ENCODE results near the gene RFT1. TPM values are rescaled to one million over a fixed set of nuclear protein-coding genes. Genes with fewer than 3 reads are reported as not detected.

Gene RFT1
- total RNA-seq, 1 donor from 2014 or later: 21.3 TPM

GRCh38 chr3:53150247-53151085, 20.2 kb upstream of the RFT1 start:
- peak; percentile 88 for DNase-seq (ENCODE audit: low spot score)

DNA sequence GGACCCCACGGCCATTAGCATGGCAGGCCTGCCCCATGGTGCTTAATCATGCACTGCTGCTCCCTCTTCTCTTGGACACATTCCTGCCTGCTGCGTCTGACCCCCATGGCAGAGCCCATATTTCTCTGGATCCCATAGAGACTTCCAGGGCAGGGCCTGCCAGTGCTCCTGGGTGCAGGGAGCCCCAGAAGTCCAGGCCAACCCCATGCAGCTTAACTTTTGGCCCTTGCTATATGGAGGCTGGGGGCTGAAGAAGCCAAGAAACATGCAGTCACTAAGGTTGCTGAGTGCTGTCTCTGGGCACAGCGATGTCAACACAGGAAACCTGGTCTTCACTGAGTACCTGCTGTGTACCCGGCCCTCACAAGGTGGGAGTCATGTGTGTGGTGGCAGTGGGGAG, 19.5 kb upstream of the RFT1 start:
- DNase-seq (ENCODE audit: low spot score): no peak

DNA sequence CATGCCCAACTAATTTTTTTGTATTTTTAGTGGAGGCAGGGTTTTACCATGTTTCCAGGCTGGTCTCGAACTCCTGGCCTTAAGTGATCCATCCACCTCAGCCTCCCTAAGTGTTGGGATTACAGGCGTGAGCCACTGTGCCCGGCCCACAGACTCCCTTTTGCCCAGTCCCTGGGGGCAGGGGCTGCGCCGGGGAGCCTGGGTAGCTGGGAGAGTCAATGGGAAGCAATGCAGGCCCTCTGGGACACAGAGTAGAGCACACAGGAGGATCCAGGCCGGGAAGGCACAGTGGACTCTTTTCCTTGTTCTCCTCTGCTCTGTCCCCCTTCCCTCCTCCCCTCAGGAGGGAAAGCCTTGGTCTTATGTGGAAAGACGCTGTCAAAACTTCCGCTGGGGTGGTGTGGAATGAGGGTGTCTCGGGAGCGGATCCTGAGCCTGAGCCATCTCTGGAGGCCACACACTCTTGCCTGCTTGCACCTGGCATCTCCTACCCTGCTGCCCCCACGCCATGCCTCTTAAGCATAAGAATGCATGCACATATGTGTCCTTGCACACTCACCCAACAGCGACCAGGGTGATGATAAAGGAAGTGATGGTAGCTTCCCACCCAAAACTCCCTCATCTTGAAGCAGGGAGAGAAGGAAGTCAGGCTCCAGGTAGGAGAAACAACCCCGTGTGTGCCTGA, 18.9 kb upstream of the RFT1 start:
- DNase-seq (ENCODE audit: low spot score): no peak

DNA sequence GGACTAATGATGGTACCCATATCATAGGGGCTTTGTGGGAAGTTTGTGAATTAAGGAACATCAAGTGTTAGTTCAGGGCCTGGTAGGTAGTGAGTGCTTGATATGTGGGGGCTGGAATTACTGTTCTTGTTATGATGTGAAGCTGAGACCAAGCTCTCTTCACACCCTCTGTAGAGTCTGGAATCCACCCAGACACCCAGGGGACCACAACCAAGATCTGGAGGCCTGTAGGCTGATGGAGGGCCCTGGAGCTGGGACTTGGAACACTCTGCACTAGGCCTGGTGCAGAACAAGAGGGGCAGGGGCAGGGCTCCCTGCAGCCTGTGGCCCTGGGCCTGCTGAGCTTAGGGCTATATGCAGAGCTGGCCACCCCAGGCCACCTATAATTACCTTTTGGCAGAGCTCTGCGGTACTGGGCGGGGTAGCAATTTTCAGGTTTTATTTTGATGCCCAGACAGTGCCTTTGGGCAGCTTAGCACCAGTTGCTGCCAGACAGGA, 17.7 kb upstream of the RFT1 start:
- no peak for DNase-seq (ENCODE audit: low spot score)

- DNase-seq (ENCODE audit: low spot score): no peak
Measured at GRCh38 chr3:53147151-53147902, 17.1 kb upstream of the RFT1 start.

DNA sequence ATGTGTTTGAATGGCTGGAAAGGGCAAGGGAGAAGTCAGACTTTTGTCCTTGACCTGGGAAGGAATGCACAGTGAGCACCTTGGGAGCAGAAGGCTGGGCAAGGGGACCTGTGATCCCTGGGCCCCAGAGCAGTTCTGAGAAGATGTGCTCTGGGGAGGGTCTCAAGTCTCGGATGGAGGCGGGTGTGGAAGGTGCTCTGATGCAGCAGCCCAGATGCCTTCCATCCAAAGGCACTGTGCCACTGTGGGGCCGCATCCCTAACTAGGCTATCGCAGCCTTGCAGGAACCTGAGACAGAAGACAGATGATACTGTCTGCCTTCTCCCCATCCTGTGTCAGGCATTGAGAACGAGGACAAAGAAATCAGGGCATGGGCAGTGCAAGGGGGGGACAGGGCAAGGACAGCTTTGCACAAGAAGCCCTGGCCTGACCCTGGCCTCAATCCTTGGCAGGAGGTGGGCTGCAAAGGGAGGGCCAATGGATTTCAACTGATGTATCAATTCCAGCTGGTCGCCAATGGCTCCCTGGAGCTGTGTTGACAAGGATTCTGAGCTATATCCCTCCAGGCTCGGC, 16.2 kb upstream of the RFT1 start:
- no peak for DNase-seq (ENCODE audit: low spot score)

- no peak for DNase-seq (ENCODE audit: low spot score)
Measured at GRCh38 chr3:53145713-53146080, 15.5 kb upstream of the RFT1 start.

DNA sequence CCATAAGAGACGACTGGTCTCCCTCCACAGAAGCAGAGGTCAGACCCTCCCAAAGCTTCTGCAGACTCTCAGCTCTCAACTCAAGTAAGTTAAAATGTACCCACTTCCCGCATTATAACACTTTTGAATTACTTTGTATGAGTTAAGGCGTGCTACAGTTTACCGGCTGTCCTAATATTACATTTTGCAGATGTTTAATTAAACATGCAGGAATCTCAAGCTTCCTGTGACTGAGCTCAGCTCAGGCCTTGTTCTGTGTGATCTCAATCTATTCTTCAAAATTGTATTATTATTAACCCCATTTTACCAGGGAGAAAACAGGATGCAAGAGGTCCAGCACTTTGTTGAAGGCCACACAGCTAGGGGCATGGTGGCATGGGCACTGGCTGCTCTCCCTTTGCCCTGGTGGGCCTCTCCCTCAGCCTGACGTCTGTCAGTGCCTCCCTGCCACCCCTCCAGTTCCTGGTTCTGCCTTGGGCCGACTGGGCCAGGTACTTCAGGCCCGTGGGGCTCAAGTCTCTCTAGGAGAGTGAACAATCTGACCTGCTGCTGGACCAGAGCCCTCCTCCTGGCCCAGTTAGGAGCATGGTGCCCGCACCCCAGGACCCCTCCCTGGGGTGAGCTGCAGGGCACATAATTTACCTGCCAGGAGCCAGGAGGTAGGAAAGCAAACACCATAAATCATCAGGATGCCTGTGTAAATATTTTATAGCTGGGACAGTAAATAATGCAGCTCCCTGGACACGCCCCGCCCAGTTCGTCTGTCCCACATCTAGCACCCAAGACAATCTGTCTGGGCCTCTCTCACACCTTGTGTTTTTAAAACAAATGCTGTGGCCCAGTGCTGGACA, 14.9 kb upstream of the RFT1 start:
- peak; percentile 51 for DNase-seq (ENCODE audit: low spot score)

- DNase-seq (ENCODE audit: low spot score): no peak
Measured at GRCh38 chr3:53144446-53144845, 14.2 kb upstream of the RFT1 start.

DNA sequence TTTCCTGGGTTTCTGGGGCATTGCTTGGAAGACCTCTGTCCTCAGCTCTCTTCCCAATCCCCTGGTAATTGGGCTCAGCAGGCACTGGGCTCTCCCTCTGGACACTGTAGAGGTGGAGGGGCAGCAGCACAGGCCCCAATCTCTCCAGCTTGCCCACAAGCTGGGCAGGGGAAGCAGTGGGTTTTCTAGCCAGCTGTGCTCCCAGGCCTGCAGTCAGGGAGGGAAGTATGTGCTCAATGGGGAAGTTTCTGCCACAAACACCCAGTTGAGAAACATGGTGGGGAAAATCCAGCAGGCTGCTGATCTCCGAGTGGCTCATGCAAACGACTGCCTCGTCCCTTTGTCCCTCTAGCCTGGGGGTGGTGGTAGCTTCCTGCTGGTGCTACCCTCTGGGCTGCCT, 12.8 kb upstream of the RFT1 start:
- DNase-seq (ENCODE audit: low spot score): no peak

DNA sequence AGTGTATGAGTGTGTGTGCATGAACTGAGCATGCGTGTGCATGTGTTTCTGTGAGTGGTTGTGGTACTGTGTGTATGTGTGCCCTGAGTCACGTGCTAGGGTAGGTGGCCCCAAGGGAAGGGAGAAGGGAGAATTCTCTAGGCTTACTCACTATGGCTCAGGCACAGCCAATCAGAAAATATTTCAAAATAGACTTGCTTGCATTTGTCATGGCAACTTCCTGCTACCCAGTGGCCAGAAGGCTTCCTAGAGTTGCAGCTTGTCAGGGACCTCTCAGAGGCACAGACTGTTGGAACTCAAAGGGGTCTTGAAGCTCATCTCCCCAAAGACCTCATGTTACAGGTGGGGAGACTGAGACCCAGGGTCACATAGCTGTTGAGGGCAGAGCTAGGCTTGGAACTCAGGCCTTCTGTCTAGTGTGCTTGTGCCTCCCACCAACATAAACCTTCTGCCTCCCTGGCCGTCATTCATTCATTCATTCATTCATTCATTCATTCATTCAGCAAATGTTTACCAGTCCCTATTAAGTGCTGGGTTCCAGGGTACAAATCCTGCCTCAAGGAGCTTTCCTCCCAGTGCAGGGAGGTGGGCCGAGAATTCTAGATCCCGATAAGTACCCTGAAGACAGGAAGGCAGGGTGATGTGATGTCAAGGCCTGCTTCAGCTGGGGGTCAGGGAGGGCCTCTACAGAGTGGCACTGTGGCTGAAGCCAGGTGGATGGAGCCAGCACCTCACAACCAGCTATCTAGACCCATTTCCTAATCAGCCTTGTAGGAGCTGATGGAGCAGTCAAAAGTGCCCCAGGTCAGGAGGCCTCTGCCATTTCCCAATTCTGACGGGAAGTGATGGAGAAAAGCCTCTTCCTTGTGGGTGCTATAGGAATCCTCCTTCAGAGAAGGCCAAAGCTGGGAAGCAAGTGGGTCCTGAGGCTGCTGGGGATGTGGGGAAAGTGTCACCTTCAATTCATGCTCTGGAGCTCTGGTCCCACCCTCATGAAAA, 10.9 kb upstream of the RFT1 start:
- DNase-seq (ENCODE audit: low spot score): no peak

DNA sequence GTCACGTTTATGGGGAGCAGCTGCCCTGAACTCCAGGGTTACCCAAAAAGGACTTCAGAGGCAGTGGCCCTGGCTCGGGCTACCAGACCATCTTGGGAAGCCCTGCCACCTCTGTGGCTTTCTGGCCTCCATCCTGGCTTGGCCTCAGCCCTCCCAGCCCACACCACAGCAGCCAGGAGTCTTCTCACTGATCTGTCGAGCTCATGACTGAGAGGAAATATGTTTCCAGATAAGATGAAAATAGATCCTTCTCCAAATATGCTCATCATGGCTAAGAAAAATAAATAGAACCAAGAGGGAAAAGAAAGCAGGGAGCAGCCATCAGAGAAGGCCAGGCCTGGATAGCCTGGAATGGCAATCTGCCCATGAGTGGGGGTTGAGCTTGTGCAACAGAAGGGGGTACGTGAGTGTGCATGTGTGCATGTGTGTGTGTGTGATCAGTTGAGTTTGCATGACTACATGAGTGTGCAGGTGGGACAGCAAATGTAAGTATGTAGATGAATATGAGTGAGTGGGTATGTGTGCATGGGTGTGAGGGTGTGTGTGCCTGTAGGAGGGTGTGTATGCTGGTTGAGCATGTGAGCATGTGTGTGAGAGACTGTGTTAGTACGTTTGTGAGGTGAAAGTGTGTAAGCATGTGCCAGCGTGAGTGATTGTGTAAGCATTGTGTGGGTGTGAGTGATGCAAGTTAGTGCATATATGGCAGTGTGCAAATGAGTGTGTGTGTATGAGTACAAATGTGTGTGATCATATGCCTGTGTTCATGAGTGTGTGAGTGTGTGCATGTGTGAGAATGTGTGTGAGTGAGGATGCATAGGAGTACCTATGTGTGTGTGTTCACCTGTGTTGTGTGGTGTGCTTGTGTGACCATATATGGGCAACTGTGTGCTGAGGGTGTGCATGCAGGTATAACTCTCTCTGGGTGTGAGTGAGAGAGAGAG, 9.9 kb upstream of the RFT1 start:
- DNase-seq (ENCODE audit: low spot score): no peak

DNA sequence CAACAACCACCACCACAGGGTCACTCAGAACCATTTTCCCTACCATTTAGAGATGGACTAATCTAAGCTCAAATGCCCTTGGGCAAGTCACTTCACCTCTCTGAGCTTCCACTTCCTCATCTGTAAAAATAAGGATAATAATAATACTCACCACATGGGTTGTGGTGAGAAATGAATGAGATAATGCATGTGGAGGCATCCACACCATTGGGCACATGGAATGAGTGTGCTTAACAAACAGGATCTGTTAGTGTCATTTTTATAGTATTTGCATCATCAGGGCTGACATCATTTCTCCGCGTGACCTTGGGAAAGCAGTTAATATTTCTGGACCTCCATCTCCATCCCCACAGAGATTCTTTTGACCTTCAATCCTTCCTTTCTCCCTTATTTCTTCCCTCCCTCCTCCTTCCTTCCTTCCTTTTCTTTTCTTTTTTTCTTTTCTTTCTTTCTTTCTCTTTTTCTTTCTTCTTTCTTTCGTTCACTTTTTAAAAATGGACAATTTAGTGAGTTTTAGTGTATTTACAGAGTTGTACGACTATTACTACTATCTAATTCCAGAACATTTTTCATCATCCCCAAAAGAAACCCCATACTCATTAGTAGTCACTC, 7.7 kb upstream of the RFT1 start:
- DNase-seq (ENCODE audit: low spot score): no peak

DNA sequence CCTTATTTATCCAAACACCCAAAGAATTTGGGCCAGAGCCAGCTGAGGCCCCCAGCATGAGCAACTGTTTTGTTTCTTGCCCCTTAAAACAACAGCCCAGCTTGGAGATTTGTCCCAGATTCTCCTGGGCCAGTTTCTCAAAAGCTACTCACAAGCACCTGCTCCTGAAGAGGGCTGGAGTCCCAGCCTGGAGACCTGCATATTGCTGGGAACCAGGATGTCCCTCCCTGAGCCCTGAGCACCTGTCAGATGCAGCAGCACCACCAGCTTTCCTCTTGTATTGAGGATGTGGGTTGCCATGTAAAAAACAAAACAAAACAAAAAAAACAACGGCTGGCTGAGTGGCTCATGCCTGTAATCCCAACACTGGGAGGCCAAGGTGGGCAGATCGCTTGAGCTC, 7.0 kb upstream of the RFT1 start:
- no peak for DNase-seq (ENCODE audit: low spot score)

GRCh38 chr3:53134631-53135232, 4.5 kb upstream of the RFT1 start:
- DNase-seq (ENCODE audit: low spot score): peak; percentile 84

DNA sequence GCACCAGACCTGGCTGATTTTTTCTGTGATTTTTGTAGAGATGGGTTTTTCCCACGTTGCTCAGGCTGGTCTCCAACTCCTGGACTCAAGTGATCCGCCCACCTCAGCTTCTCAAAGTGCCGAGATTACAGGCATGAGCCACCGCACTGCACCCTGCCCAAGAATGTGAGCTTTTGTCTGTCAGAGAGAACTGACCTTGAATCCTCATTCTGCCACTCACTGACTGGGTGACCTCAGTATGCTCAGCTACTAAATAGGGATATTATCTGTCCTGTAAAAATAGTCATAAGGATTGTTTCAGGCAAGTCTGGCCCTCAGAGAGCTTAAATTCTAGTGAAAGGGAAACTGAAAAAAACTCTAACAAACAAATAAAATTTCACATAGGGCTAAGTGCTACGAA, 2.1 kb upstream of the RFT1 start:
- peak; percentile 49 for DNase-seq (ENCODE audit: low spot score)

- no peak for DNase-seq (ENCODE audit: low spot score)
Measured at GRCh38 chr3:53131096-53131495, 861 bp upstream of the RFT1 start.

- no peak for DNase-seq (ENCODE audit: low spot score)
Measured at GRCh38 chr3:53129344-53129743, 891 bp downstream of the RFT1 start.

Measured in mucosa of gallbladder (tissue), 1 donor.